ENCODE results near the gene PLEKHJ1. TPM values are rescaled to one million over a fixed set of nuclear protein-coding genes. Genes with fewer than 3 reads are reported as not detected.

Gene PLEKHJ1
- polyA plus RNA-seq, 1 of the 3 experiments (the other 2 are of a cell fraction) = 151 TPM

DNA sequence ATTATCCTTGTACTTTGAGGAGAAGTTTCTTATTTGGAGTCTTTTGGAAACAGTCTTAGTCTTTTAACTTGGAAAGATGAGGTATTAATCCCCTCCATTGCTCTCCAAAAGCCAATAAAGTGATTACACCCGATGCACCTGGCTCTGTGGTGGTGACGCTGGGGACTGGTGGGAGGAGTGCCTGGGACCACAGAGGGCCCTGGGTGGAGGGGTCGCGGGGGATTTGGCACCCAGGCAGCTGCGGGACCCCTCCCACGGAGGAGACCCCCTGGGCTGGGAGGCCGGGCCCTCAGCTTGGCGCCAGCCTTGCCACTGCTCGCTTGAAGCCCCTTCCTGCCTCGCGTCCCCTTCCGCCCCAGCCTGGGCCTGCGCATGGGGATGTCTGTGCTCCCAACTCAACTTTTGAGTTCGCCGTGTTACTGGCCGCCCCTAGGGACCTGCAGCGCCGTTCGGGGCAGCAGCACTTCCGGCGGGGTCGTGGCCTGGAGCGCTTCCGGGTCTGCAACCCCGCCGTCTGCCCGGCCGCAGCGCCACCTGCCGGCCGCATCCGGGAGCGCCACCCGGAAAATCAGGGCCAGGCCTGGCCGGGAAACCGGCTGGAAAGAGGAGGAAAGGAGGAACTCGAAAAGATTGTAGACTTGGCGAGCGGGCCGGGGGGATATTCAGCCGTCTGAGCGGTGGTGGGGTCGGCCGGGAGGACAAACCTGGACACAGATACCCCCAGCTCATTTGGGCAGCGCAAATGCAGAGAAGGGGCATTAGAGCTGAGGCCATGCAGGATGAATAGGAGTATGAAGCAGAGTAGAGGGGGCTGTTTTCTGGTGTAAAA is 37.4 kb upstream of the PLEKHJ1 start:
- Histone ChIP-seq H3K9me3 (no peaks in the 10 kb centered on the region), H3K36me3 (replicated peaks in 1 of 2; ENCODE audit: control insufficient read depth in 1 of 2, insufficient read depth in 2 of 2, low read length in 1 of 2) (peaks cover 17 to 26% of the 10 kb centered on the region in 2 experiments), H3K27ac (ENCODE audit: low read depth in 2 of 2, low read length in 1 of 2) (peak overlapping the region; percentile 46 to 64), H2AFZ (ENCODE audit: low read depth) (no peak overlapping the region), H3K4me2 (peak overlapping the region; percentile 90), H3K4me1 (ENCODE audit: control insufficient read depth in 1 of 2, insufficient read depth in 2 of 2, low read depth in 1 of 2, low read length in 1 of 2) (peaks cover 6 to 28% of the 10 kb centered on the region in 2 experiments; a peak in 3 of 4 replicates), H3K9me2 (no peaks in the 10 kb centered on the region), H3K79me2 (ENCODE audit: insufficient read depth) (peaks cover 64% of the 10 kb centered on the region), H3F3A (replicated peaks; ENCODE audit: insufficient read depth) (peaks cover 20% of the 10 kb centered on the region), H3K9ac (no peak overlapping the region), H3K4me3 (ENCODE audit: low read depth in 2 of 2, low read length in 1 of 2) (peak overlapping the region; percentile 35 to 36), H4K20me1 (ENCODE audit: insufficient read depth) (peaks cover 59% of the 10 kb centered on the region), H3K27me3 (ENCODE audit: insufficient read depth) (no peaks in the 10 kb centered on the region)
- TF ChIP-seq MXI1 (IDR thresholded peaks at IDR 0.05; ENCODE audit: low read depth, low read length) (peak; percentile 70; the same call in 1 of the 2 replicates), RCOR1 (IDR thresholded peaks at IDR 0.05; ENCODE audit: low read length) (no peak), FOXM1 (IDR thresholded peaks at IDR 0.05; ENCODE audit: low read depth) (no peak), FOSL2 (IDR thresholded peaks at IDR 0.05; ENCODE audit: borderline replicate concordance, low read depth) (no peak; the same call in 1 of the 2 replicates), SMC3 (IDR thresholded peaks at IDR 0.05; ENCODE audit: low read depth, low read length) (peak; percentile 81), FOXJ3 (CRISPR knock-in tag; IDR thresholded peaks at IDR 0.05) (no peak), CHD2 (IDR thresholded peaks at IDR 0.05; ENCODE audit: low read length, partially characterized antibody) (peak; percentile 74), ELF1 (IDR thresholded peaks at IDR 0.05) (peak; percentile 93), SIN3A (IDR thresholded peaks at IDR 0.05; ENCODE audit: borderline replicate concordance, low read depth, low read length) (peak; percentile 46; the same call in 1 of the 2 replicates), GABPA (IDR thresholded peaks at IDR 0.05; ENCODE audit: low read depth) (peak; percentile 94), JUND (IDR thresholded peaks at IDR 0.05) (peak; percentile 38; the same call in 1 of the 2 replicates), TEAD4 (IDR thresholded peaks at IDR 0.05; ENCODE audit: borderline replicate concordance, insufficient read depth) (no peak), RAD21 (IDR thresholded peaks at IDR 0.05; ENCODE audit: low read length) (peak; percentile 69), YY1 (IDR thresholded peaks at IDR 0.05; ENCODE audit: low read depth) (0 out of 2 replicates have a peak, but pooled peaks have one; percentile 33), EP300 (IDR thresholded peaks at IDR 0.05; ENCODE audit: borderline replicate concordance in 1 of 2, low read depth in 1 of 2, low read length in 1 of 2) (no peak), TAF1 (IDR thresholded peaks at IDR 0.05; ENCODE audit: borderline replicate concordance, low read depth, low read length) (peak; percentile 56; the same call in 1 of the 2 replicates), NRF1 (IDR thresholded peaks at IDR 0.05; ENCODE audit: low read depth, low read length) (peak; percentile 38)
- TF ChIP-seq, protein P1, sequence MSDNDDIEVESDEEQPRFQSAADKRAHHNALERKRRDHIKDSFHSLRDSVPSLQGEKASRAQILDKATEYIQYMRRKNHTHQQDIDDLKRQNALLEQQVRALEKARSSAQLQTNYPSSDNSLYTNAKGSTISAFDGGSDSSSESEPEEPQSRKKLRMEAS (IDR thresholded peaks at IDR 0.05; ENCODE audit: low read depth) = no peak
- TF ChIP-seq, protein P2, sequence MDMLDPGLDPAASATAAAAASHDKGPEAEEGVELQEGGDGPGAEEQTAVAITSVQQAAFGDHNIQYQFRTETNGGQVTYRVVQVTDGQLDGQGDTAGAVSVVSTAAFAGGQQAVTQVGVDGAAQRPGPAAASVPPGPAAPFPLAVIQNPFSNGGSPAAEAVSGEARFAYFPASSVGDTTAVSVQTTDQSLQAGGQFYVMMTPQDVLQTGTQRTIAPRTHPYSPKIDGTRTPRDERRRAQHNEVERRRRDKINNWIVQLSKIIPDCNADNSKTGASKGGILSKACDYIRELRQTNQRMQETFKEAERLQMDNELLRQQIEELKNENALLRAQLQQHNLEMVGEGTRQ (IDR thresholded peaks at IDR 0.05; ENCODE audit: borderline replicate concordance, low read depth, low read length) = no peak
- TF ChIP-seq, protein P3, sequence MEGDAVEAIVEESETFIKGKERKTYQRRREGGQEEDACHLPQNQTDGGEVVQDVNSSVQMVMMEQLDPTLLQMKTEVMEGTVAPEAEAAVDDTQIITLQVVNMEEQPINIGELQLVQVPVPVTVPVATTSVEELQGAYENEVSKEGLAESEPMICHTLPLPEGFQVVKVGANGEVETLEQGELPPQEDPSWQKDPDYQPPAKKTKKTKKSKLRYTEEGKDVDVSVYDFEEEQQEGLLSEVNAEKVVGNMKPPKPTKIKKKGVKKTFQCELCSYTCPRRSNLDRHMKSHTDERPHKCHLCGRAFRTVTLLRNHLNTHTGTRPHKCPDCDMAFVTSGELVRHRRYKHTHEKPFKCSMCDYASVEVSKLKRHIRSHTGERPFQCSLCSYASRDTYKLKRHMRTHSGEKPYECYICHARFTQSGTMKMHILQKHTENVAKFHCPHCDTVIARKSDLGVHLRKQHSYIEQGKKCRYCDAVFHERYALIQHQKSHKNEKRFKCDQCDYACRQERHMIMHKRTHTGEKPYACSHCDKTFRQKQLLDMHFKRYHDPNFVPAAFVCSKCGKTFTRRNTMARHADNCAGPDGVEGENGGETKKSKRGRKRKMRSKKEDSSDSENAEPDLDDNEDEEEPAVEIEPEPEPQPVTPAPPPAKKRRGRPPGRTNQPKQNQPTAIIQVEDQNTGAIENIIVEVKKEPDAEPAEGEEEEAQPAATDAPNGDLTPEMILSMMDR (IDR thresholded peaks at IDR 0.05) = peak; percentile 91
- TF ChIP-seq, protein P4, sequence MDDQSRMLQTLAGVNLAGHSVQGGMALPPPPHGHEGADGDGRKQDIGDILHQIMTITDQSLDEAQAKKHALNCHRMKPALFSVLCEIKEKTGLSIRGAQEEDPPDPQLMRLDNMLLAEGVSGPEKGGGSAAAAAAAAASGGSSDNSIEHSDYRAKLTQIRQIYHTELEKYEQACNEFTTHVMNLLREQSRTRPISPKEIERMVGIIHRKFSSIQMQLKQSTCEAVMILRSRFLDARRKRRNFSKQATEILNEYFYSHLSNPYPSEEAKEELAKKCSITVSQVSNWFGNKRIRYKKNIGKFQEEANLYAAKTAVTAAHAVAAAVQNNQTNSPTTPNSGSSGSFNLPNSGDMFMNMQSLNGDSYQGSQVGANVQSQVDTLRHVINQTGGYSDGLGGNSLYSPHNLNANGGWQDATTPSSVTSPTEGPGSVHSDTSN (IDR thresholded peaks at IDR 0.05) = peak; percentile 62
- TF ChIP-seq, protein P5, sequence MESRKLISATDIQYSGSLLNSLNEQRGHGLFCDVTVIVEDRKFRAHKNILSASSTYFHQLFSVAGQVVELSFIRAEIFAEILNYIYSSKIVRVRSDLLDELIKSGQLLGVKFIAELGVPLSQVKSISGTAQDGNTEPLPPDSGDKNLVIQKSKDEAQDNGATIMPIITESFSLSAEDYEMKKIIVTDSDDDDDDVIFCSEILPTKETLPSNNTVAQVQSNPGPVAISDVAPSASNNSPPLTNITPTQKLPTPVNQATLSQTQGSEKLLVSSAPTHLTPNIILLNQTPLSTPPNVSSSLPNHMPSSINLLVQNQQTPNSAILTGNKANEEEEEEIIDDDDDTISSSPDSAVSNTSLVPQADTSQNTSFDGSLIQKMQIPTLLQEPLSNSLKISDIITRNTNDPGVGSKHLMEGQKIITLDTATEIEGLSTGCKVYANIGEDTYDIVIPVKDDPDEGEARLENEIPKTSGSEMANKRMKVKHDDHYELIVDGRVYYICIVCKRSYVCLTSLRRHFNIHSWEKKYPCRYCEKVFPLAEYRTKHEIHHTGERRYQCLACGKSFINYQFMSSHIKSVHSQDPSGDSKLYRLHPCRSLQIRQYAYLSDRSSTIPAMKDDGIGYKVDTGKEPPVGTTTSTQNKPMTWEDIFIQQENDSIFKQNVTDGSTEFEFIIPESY (IDR thresholded peaks at IDR 0.05; ENCODE audit: borderline replicate concordance, low read depth) = peak; percentile 44; the same call in 1 of the 2 replicates
- TF ChIP-seq, protein P6, sequence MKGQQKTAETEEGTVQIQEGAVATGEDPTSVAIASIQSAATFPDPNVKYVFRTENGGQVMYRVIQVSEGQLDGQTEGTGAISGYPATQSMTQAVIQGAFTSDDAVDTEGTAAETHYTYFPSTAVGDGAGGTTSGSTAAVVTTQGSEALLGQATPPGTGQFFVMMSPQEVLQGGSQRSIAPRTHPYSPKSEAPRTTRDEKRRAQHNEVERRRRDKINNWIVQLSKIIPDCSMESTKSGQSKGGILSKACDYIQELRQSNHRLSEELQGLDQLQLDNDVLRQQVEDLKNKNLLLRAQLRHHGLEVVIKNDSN (IDR thresholded peaks at IDR 0.05; ENCODE audit: borderline replicate concordance, low read depth) = no peak
- CTCF ChIA-PET = interaction anchor here (0.8 to 11.9 kb wide), 16 partner anchors 8 to 119 kb away, joined by 3 to 284 read pairs (median 12); partner anchors contain the start of genes LINGO3, LSM7, PEAK3 and PLEKHJ1
- POLR2A ChIA-PET = interaction anchor here (0.6 to 1.6 kb wide), 5 partner anchors 14 to 120 kb away, joined by 3 to 5 read pairs (median 3); no protein-coding TSS in a partner anchor
- DNase-seq = peak; percentile 95
- 28% methylated on average over 19 of the region's 45 CpGs for WGBS (ENCODE audit: low lambda C conversion rate)
